Suprapubic skin (tissue), 4 donors: Measurements from ENCODE around the gene PDE6H. TPM values are rescaled to one million over a fixed set of nuclear protein-coding genes. Genes with fewer than 3 reads are reported as not detected.

Experiments used
- DNase-seq, 2 donors: peaks; one replicate each; pipeline ENCODE4 v3.0.0-alpha.2; 2019; ENCODE audit warnings: low spot score in 2 of 2
- H3K27ac ChIP-seq: fragments of 200-600 bp; sonication (generic); one replicate; pipeline ENCODE4 v1.5.1; 2019
- H3K27me3 ChIP-seq: fragments of 200-600 bp; sonication (generic); one replicate; pipeline ENCODE4 v1.5.1; 2019
- H3K36me3 ChIP-seq: fragments of 200-600 bp; sonication (generic); one replicate; pipeline ENCODE4 v1.5.1; 2019
- H3K4me1 ChIP-seq: fragments of 200-600 bp; sonication (generic); one replicate; pipeline ENCODE4 v1.5.1; 2019
- H3K4me3 ChIP-seq: fragments of 200-600 bp; sonication (generic); one replicate; pipeline ENCODE4 v1.5.1; 2019; ENCODE audit warnings: mild to moderate bottlenecking
- H3K9me3 ChIP-seq: fragments of 200-600 bp; sonication (generic); one replicate; pipeline ENCODE4 v1.5.1; 2019
- EP300 ChIP-seq: sonication (generic); formaldehyde crosslinking; IDR thresholded peaks from one replicate; pipeline ENCODE4 v1.6.1; 2017; ENCODE audit warnings: antibody characterized with exemption
- POLR2A ChIP-seq, 2 donors: fragments of 450-650 bp; IDR thresholded peaks; one replicate each; pipeline ENCODE4 v1.6.1; 2017; ENCODE audit warnings: antibody characterized with exemption in 2 of 2, mild to moderate bottlenecking in 2 of 2, moderate library complexity in 2 of 2
- POLR2AphosphoS5 ChIP-seq, 3 donors: sonication (generic); formaldehyde crosslinking; IDR thresholded peaks; one replicate each; pipeline ENCODE4 v1.6.1; 2017; ENCODE audit warnings: antibody characterized with exemption in 3 of 3
- WGBS: methylation state at CpG from one replicate; pipeline ENCODE4 v1.1.5; 2018; 5-methylcytosine and 5-hydroxymethylcytosine counted together
- total RNA-seq, 4 donors: library from RNA; depleted of rRNA; stranded (reverse); fragments of >200 nt; gene quantifications; one replicate each; pipeline ENCODE4 v1.1.0, GENCODE V29; 2016
- TF ChIP-seq, protein P1 (sequence below), 2 donors: fragments of 200-600 bp in 1 of 2; fragments of 450-650 bp in 1 of 2; sonication (generic) in 1 of 2; IDR thresholded peaks; one replicate each; pipeline ENCODE4 v1.5.1; 2016 to 2019; ENCODE audit warnings: antibody characterized with exemption in 2 of 2, mild to moderate bottlenecking in 1 of 2, moderate library complexity in 1 of 2

Gene PDE6H
- total RNA-seq, 4 donors from 2014 or later: not detected

DNA sequence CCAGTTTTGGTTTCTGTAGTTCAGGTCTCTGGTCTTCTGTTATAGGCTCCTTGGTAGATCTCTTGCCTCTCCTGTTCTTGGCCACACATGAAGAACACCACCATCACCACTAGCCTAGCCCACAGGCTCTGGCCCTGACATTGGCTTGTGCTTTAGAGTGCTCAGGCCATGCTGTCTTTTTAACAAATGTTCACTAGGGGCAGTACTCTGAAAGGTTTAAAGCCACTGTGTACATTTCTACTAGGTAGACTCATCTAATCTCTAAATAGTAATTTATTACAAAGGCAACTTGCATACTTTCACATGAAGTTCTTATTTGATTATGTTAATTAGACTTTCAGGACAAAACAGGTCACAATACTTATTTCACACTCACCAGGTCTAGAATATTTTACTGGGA, 38.3 kb downstream of the PDE6H start:
- H3K9me3 ChIP-seq: no peaks in the 10 kb centered on the region
- TF ChIP-seq POLR2AphosphoS5 (IDR thresholded peaks at IDR 0.05) (no peak), EP300 (no peak), POLR2A (IDR thresholded peaks at IDR 0.05) (no peak)
- TF ChIP-seq, protein P1, sequence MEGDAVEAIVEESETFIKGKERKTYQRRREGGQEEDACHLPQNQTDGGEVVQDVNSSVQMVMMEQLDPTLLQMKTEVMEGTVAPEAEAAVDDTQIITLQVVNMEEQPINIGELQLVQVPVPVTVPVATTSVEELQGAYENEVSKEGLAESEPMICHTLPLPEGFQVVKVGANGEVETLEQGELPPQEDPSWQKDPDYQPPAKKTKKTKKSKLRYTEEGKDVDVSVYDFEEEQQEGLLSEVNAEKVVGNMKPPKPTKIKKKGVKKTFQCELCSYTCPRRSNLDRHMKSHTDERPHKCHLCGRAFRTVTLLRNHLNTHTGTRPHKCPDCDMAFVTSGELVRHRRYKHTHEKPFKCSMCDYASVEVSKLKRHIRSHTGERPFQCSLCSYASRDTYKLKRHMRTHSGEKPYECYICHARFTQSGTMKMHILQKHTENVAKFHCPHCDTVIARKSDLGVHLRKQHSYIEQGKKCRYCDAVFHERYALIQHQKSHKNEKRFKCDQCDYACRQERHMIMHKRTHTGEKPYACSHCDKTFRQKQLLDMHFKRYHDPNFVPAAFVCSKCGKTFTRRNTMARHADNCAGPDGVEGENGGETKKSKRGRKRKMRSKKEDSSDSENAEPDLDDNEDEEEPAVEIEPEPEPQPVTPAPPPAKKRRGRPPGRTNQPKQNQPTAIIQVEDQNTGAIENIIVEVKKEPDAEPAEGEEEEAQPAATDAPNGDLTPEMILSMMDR (IDR thresholded peaks at IDR 0.05): no peak
- no peaks in the 10 kb centered on the region for H3K27me3 ChIP-seq
- no peaks in the 10 kb centered on the region for H3K36me3 ChIP-seq
- no peak overlapping the region for H3K27ac ChIP-seq
- H3K4me3 ChIP-seq: no peak overlapping the region
- no peaks in the 10 kb centered on the region for H3K4me1 ChIP-seq
- no peak for DNase-seq

DNA sequence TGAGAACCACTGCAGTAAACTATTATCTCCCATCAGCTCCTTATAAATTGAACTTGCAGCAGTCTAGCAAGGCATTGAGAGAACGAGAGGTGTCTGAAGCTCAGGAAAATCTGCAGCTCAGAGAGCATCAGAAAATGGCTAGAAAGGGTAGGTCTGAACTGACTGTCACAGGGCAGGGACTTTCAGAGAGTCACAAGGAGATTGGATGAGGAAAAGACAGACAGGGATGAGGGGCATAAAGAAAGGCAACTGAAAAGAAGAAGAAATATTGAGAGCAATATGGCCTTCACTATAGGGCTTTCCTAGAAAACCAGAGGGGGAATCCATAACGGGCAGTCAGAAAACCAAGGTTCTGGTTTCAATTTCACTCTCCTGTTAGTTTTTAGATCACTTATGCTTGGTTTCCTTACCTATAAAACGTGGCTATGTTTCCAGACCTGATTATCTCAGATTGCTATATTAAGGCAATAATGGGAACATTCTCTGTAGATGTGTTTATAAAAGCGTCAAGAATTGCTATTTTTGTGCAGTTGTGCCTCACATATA, 40.9 kb downstream of the PDE6H start:
- no peaks in the 10 kb centered on the region for H3K36me3 ChIP-seq

DNA sequence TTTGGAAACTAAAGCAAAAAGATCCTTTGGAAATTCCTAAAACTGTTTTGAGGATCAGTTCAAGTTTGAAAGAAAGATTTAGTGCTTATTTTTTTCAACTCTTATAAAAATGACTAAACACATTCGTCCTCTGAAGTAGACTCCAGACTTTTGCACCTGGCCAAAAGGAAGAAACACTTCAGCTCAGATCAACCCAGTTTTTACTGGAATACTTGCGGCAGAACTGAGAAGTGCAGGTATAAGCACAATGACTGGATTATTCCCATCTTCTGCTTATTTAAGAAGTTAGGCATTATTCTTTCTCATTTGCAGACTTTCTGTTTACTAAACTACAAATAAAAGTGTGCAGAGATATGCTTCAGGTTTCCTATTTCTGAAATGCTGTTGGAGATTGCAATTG, 41.9 kb downstream of the PDE6H start:
- H3K36me3 ChIP-seq: no peaks in the 10 kb centered on the region
- no peaks in the 10 kb centered on the region for H3K27me3 ChIP-seq
- 68% methylated on average over 2 of the region's 2 CpGs for WGBS
- H3K9me3 ChIP-seq: no peaks in the 10 kb centered on the region
- DNase-seq: no peak
- no peaks in the 10 kb centered on the region for H3K4me1 ChIP-seq
- H3K4me3 ChIP-seq: no peak overlapping the region
- TF ChIP-seq, protein P1 (IDR thresholded peaks at IDR 0.05): no peak
- TF ChIP-seq POLR2A (IDR thresholded peaks at IDR 0.05) (no peak), EP300 (no peak), POLR2AphosphoS5 (IDR thresholded peaks at IDR 0.05) (no peak)
- no peak overlapping the region for H3K27ac ChIP-seq

More for the DNA sequence above, 40.9 kb downstream of the PDE6H start:
- Histone ChIP-seq H3K27me3 (no peaks in the 10 kb centered on the region), H3K4me1 (no peaks in the 10 kb centered on the region), H3K27ac (no peak overlapping the region), H3K4me3 (no peak overlapping the region), H3K9me3 (no peaks in the 10 kb centered on the region)
- DNase-seq: no peak
- TF ChIP-seq, protein P1 (IDR thresholded peaks at IDR 0.05): no peak
- TF ChIP-seq POLR2A (IDR thresholded peaks at IDR 0.05) (no peak), EP300 (no peak), POLR2AphosphoS5 (IDR thresholded peaks at IDR 0.05) (no peak)
- WGBS: 74% methylated on average over 4 of the region's 4 CpGs

DNA sequence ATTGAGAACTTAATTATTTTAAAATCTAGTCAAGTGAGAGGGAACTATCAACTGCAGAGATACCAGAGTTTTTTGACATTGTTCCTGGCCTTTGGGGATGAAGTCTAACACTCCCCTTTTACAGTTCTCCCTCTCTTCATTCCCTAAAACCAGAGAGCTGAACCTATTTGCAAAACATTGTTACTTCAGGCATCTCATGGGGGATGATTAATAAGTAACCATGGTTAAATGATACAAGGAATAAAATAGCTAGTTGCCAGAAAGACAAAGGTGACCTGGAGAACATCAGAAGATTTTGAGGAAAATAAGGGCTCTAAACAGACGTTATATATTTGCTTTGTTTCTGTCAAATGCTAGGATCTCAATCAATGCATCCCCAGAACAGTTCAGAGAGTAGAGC, 42.3 kb downstream of the PDE6H start:
- Histone ChIP-seq H3K4me1 (no peaks in the 10 kb centered on the region), H3K27ac (no peak overlapping the region), H3K36me3 (no peaks in the 10 kb centered on the region), H3K4me3 (no peak overlapping the region), H3K27me3 (no peaks in the 10 kb centered on the region), H3K9me3 (no peaks in the 10 kb centered on the region)
- TF ChIP-seq POLR2A (IDR thresholded peaks at IDR 0.05) (no peak), EP300 (no peak), POLR2AphosphoS5 (IDR thresholded peaks at IDR 0.05) (no peak)
- TF ChIP-seq, protein P1 (IDR thresholded peaks at IDR 0.05): no peak
- 76% methylated on average over 1 of the region's 1 CpG for WGBS
- no peak for DNase-seq

DNA sequence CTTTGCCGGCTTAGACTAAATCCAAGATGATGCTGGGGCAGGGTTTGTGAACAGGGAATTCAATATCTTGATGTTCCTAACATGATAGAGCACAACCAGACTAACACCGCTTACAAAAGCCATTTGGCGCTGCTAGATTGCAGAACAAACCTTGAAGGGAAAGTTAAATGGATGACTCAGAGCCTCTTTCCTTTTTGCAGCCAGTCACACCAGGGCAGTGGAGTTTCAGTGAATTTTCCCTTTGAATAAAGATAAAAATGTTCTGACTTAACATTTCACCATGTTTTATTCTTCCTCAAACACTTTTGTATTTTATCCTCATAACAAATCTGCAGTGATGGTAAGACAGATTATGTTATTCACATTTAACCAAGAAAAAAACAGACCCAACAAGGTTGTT, 47.3 kb downstream of the PDE6H start:
- Histone ChIP-seq H3K4me1 (no peaks in the 10 kb centered on the region), H3K9me3 (no peaks in the 10 kb centered on the region), H3K4me3 (no peak overlapping the region), H3K27ac (no peak overlapping the region), H3K27me3 (no peaks in the 10 kb centered on the region), H3K36me3 (no peaks in the 10 kb centered on the region)
- TF ChIP-seq POLR2AphosphoS5 (IDR thresholded peaks at IDR 0.05) (no peak), POLR2A (IDR thresholded peaks at IDR 0.05) (no peak), EP300 (no peak)
- TF ChIP-seq, protein P1 (IDR thresholded peaks at IDR 0.05): no peak
- no peak for DNase-seq
- 91% methylated on average over 3 of the region's 3 CpGs for WGBS

Other genes starting within 250 kb of the PDE6H start
- gene WBP11, start 169.6 kb upstream of the PDE6H start, total RNA-seq: 10 to 100 TPM; 16.7 to 24.4 (median 19.7) TPM
- gene C12orf60, start 169.4 kb upstream of the PDE6H start, total RNA-seq: under 1 TPM in 2 of 4 donors, not detected in 2; 0.31 to 0.83 TPM
- not detected for gene SMCO3, start 158.9 kb upstream of the PDE6H start, total RNA-seq
- 1 to 10 TPM in 1 of 4 donors, under 1 TPM in 2, not detected in 1; 0.17 to 1.3 (median 0.42) TPM for gene ART4, start 129.5 kb upstream of the PDE6H start, total RNA-seq
- gene MGP, start 87.2 kb upstream of the PDE6H start, total RNA-seq: 100 to 1,000 TPM in 1 of 4 donors, 10 to 100 TPM in 3; 43.5 to 135 (median 58.3) TPM
- 1 to 10 TPM in 1 of 4 donors, under 1 TPM in 2, not detected in 1; 0.21 to 2.5 (median 0.91) TPM for gene ERP27, start 34.5 kb upstream of the PDE6H start, total RNA-seq
- gene ARHGDIB, start 11.4 kb upstream of the PDE6H start, total RNA-seq: 100 to 1,000 TPM in 1 of 4 donors, 10 to 100 TPM in 3; 74.7 to 109 (median 85.4) TPM
- gene RERG, start 248.4 kb downstream of the PDE6H start, total RNA-seq: 10 to 100 TPM in 2 of 4 donors, 1 to 10 TPM in 2; 7.7 to 23.9 (median 10.9) TPM